ENCODE data around the gene AKR1B1. TPM values are rescaled to one million over a fixed set of nuclear protein-coding genes. Genes with fewer than 3 reads are reported as not detected.
A peak's percentile ranks its signal among the peaks of the same experiment; 100 is the strongest.

AKR1B1 gene
- total and polyA plus RNA-seq, 9 of the 15 experiments (the other 6 are each of a cell fraction or from before 2014, with no cell fraction given), result 2.0 to 10.6 (median 6.2) TPM

GRCh38 chr7:134480202-134480601 is 21.3 kb upstream of the AKR1B1 start:
- intact Hi-C loops (cut with micrococcal nuclease) (no loop called here), in situ Hi-C loops (cut with MboI) (no loop called here)
- Histone ChIP-seq H3K79me2 (ENCODE audit: control insufficient read depth, insufficient read depth, low read length) (no peaks in the 10 kb centered on the region), H4K20me1 (replicated peaks; ENCODE audit: control insufficient read depth, insufficient read depth, low read length) (no peaks in the 10 kb centered on the region), H3K27ac (ENCODE audit: extremely low read depth, low read depth, low read length) (no peak overlapping the region), H2AFZ (ENCODE audit: low read depth, low read length) (no peak overlapping the region), H3K4me2 (ENCODE audit: insufficient read depth, low read length) (no peak overlapping the region), H3K4me3 (no peak overlapping the region), H3K36me3 (ENCODE audit: control insufficient read depth, insufficient read depth, low read length) (no peaks in the 10 kb centered on the region), H3K27me3 (ENCODE audit: control insufficient read depth in 2 of 2, insufficient read depth in 2 of 2, low read length in 2 of 2) (no peaks in the 10 kb centered on the region), H3K9me1 (ENCODE audit: control insufficient read depth, insufficient read depth, low read length) (no peaks in the 10 kb centered on the region), H3K9ac (ENCODE audit: insufficient read depth in 1 of 2, low read depth in 2 of 2, low read length in 2 of 2) (no peak overlapping the region), H3K4me1 (replicated peaks in 1 of 2; ENCODE audit: control insufficient read depth in 2 of 2, insufficient read depth in 2 of 2, low read length in 2 of 2) (no peaks in the 10 kb centered on the region), H3K9me3 (replicated peaks; ENCODE audit: control insufficient read depth, insufficient read depth, low read depth, low read length) (no peaks in the 10 kb centered on the region)
- no TSS peak for BruUV-seq (replicated peaks)
- POLR2A ChIA-PET, result interaction anchor here (0.6 to 1.4 kb wide), 2 partner anchors 10 to 106 kb away, joined by 3 to 5 read pairs; no protein-coding TSS in a partner anchor
- no peak for DNase-seq (ENCODE audit: extremely low read depth in 1 of 4, low spot score in 3 of 4)
- no peak for ATAC-seq
- CTCF ChIA-PET (ENCODE audit: low intra/inter-chr PET ratio), result no interaction called here
- FAIRE-seq, result no peak
- TF ChIP-seq RB1 (IDR thresholded peaks at IDR 0.05; ENCODE audit: low read depth), result no peak

- H3K4me1 ChIP-seq (replicated peaks in 1 of 2; ENCODE audit: control insufficient read depth in 2 of 2, insufficient read depth in 2 of 2, low read length in 2 of 2), result no peaks in the 10 kb centered on the region
- CTCF ChIA-PET (ENCODE audit: low intra/inter-chr PET ratio), result interaction anchor here (0.6 kb wide), 2 partner anchors 44 to 46 kb away, joined by 3 read pairs; no protein-coding TSS in a partner anchor
- H3K4me3 ChIP-seq, result no peak overlapping the region
- no peaks in the 10 kb centered on the region for H3K27me3 ChIP-seq (ENCODE audit: control insufficient read depth in 2 of 2, insufficient read depth in 2 of 2, low read length in 2 of 2)
- H2AFZ ChIP-seq (ENCODE audit: low read depth, low read length), result no peak overlapping the region
- no peaks in the 10 kb centered on the region for H3K9me1 ChIP-seq (ENCODE audit: control insufficient read depth, insufficient read depth, low read length)
- in situ Hi-C loops (cut with MboI), result no loop called here
- no TSS peak for BruUV-seq (replicated peaks)
- intact Hi-C loops (cut with micrococcal nuclease), result loop anchor here (2.0 kb wide), 1 partner anchor 46 kb away; no protein-coding TSS in a partner anchor
- H3K4me2 ChIP-seq (ENCODE audit: insufficient read depth, low read length), result no peak overlapping the region
- 0% methylated on average over 2 of the region's 2 CpGs for WGBS (ENCODE audit: insufficient coverage, low coverage, missing lambda C conversion rate)
- H3K9ac ChIP-seq (ENCODE audit: insufficient read depth in 1 of 2, low read depth in 2 of 2, low read length in 2 of 2), result no peak overlapping the region
- H3K79me2 ChIP-seq (ENCODE audit: control insufficient read depth, insufficient read depth, low read length), result no peaks in the 10 kb centered on the region
- H3K36me3 ChIP-seq (ENCODE audit: control insufficient read depth, insufficient read depth, low read length), result no peaks in the 10 kb centered on the region
- POLR2A ChIA-PET, result no interaction called here
- TF ChIP-seq REST (IDR thresholded peaks at IDR 0.05; ENCODE audit: borderline replicate concordance) (peak; percentile 11; the same call in 1 of the 2 replicates), REST (CRISPR knock-in tag; IDR thresholded peaks at IDR 0.05; ENCODE audit: low read depth) (no peak), PHTF2 (CRISPR knock-in tag; IDR thresholded peaks at IDR 0.05) (no peak), CTCF (IDR thresholded peaks at IDR 0.05 in 2 of 3, conservative IDR thresholded peaks at IDR 0.05 in 1 of 3; ENCODE audit: insufficient read depth in 2 of 3, low read depth in 1 of 3, low read length in 3 of 3) (peak in 1 of 3 experiments; percentile 53; a peak in 3 of 6 replicates), RAD21 (CRISPR knock-in tag; conservative IDR thresholded peaks at IDR 0.05 in 1 of 2, IDR thresholded peaks at IDR 0.05 in 1 of 2) (peak in 1 of 2 experiments; percentile 47; a peak in 2 of 4 replicates)
- DNase-seq (ENCODE audit: extremely low read depth in 1 of 4, low spot score in 3 of 4) (no peak), FAIRE-seq (peak; percentile 37), ATAC-seq (no peak)
- H4K20me1 ChIP-seq (replicated peaks; ENCODE audit: control insufficient read depth, insufficient read depth, low read length), result no peaks in the 10 kb centered on the region
- no peaks in the 10 kb centered on the region for H3K9me3 ChIP-seq (replicated peaks; ENCODE audit: control insufficient read depth, insufficient read depth, low read depth, low read length)
- no peak overlapping the region for H3K27ac ChIP-seq (ENCODE audit: extremely low read depth, low read depth, low read length)
These were observed 19.8 kb upstream of the AKR1B1 start for GRCh38 chr7:134478707-134479106.
